ENCODE data around the gene ARHGAP32. TPM values are rescaled to one million over a fixed set of nuclear protein-coding genes. Genes with fewer than 3 reads are reported as not detected.
"Not testable (repeated sequence)": the region's sequence is repeated elsewhere in the genome, so short reads cannot be mapped to it uniquely, and the experiment has no call there.

Gene ARHGAP32
- total and polyA plus RNA-seq, 9 donors: 5.9 to 34.8 (median 28.4) TPM

DNA sequence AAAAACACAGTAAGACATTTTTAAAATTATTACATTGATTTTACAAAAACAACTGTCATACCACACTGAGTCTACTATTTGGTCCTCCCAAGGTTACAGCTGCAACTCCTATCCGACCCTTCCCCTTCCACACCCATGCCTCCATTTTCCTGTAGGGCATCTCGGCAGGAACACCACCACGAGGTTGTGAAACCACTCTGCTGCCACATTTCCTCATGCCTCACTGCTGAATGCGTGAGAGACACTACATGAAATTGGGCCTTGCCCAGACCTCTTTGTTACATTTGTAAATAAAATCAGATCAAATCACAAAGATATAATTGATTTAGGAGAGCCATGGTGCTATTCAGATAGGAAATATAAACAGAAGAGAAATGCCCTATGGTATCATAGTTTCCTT, 2.0 kb downstream of the ARHGAP32 start:
- WGBS, 3 donors: 78 to 86% (median 86%) methylated on average over 4 of the region's 4 CpGs
- Histone ChIP-seq H3K27ac (no peak overlapping the region), H3K36me3 (no peaks in the 10 kb centered on the region), H3K9me3 (no peaks in the 10 kb centered on the region), H3K4me3 (no peak overlapping the region), H3K27me3 (no peaks in the 10 kb centered on the region), H3K4me1 (ENCODE audit: insufficient read depth) (peaks cover 2% of the 10 kb centered on the region)
- TF ChIP-seq, protein P1, sequence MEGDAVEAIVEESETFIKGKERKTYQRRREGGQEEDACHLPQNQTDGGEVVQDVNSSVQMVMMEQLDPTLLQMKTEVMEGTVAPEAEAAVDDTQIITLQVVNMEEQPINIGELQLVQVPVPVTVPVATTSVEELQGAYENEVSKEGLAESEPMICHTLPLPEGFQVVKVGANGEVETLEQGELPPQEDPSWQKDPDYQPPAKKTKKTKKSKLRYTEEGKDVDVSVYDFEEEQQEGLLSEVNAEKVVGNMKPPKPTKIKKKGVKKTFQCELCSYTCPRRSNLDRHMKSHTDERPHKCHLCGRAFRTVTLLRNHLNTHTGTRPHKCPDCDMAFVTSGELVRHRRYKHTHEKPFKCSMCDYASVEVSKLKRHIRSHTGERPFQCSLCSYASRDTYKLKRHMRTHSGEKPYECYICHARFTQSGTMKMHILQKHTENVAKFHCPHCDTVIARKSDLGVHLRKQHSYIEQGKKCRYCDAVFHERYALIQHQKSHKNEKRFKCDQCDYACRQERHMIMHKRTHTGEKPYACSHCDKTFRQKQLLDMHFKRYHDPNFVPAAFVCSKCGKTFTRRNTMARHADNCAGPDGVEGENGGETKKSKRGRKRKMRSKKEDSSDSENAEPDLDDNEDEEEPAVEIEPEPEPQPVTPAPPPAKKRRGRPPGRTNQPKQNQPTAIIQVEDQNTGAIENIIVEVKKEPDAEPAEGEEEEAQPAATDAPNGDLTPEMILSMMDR (IDR thresholded peaks at IDR 0.05): no peak
- no peak for TF ChIP-seq POLR2A (IDR thresholded peaks at IDR 0.05)
- no peak for TF ChIP-seq EP300 (IDR thresholded peaks at IDR 0.05)
- DNase-seq: no peak
- intact Hi-C loops (cut with DNase I): no loop called here

- Histone ChIP-seq H3K36me3 (no peaks in the 10 kb centered on the region), H3K4me1 (ENCODE audit: insufficient read depth) (peaks cover 2% of the 10 kb centered on the region), H3K27ac (no peak overlapping the region), H3K4me3 (no peak overlapping the region), H3K9me3 (no peaks in the 10 kb centered on the region), H3K27me3 (no peaks in the 10 kb centered on the region)
- intact Hi-C loops (cut with DNase I): no loop called here
- DNase-seq: no peak
- WGBS, 3 donors: 92 to 97% (median 93%) methylated on average over 1 of the region's 1 CpG
- no peak for TF ChIP-seq POLR2A (IDR thresholded peaks at IDR 0.05)
- TF ChIP-seq, protein P1 (IDR thresholded peaks at IDR 0.05): no peak
- no peak for TF ChIP-seq EP300 (IDR thresholded peaks at IDR 0.05)
Measured at GRCh38 chr11:129189646-129190045, 2.5 kb downstream of the ARHGAP32 start.

DNA sequence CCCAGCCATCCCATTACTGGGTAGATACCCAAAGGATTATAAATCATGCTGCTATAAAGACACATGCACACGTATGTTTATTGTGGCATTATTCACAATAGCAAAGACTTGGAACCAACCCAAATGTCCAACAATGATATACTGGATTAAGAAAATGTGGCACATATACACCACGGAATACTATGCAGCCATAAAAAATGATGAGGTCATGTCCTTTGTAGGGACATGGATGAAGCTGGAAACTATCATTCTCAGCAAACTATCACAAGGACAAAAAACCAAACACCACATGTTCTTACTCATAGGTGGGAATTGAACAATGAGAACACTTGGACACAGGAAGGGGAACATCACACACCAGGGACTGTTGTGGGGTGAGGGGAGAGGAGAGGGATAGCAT, 7.0 kb downstream of the ARHGAP32 start:
- DNase-seq; H3K4me1 ChIP-seq (ENCODE audit: insufficient read depth); H3K27me3 ChIP-seq; H3K9me3 ChIP-seq; intact Hi-C loops (cut with DNase I); H3K36me3 ChIP-seq; H3K27ac ChIP-seq; H3K4me3 ChIP-seq: not testable (repeated sequence)
- 93 to 94% (median 93%) methylated on average over 2 of the region's 2 CpGs for WGBS, 3 donors

- H3K27me3 ChIP-seq: no peaks in the 10 kb centered on the region
- no peak overlapping the region for H3K4me3 ChIP-seq
- TF ChIP-seq, protein P1 (IDR thresholded peaks at IDR 0.05): no peak
- TF ChIP-seq EP300 (IDR thresholded peaks at IDR 0.05) (no peak), POLR2A (IDR thresholded peaks at IDR 0.05) (no peak)
- WGBS, 3 donors: 87 to 92% (median 89%) methylated on average over 2 of the region's 2 CpGs
- no peak for DNase-seq
- no peaks in the 10 kb centered on the region for H3K4me1 ChIP-seq (ENCODE audit: insufficient read depth)
- H3K27ac ChIP-seq: no peak overlapping the region
- H3K9me3 ChIP-seq: no peaks in the 10 kb centered on the region
- H3K36me3 ChIP-seq: no peaks in the 10 kb centered on the region
- intact Hi-C loops (cut with DNase I): no loop called here
Measured at GRCh38 chr11:129184581-129184980, 7.5 kb downstream of the ARHGAP32 start.

DNA sequence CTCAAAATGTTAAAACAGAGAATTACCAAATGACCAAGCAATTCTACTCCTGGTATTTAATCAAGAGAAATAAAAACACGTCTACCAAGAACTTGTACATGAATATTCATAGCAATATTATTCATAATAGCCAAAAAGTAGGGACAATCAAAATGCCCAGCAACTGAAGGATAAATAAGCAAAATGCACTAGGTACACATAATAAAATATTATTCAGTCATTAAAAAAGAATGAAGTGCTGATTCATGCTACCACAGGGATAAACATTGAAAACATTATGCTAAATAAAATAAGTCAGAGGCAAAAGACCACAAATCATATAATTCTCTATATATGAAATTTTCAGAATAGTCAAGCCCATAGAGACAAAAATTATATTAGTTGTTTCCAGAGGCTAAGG, 24.8 kb downstream of the ARHGAP32 start:
- intact Hi-C loops (cut with DNase I): no loop called here
- H3K36me3 ChIP-seq: no peaks in the 10 kb centered on the region
- no peaks in the 10 kb centered on the region for H3K4me1 ChIP-seq (ENCODE audit: insufficient read depth)
- WGBS, 3 donors: 74 to 95% (median 90%) methylated on average over 1 of the region's 1 CpG
- H3K27ac ChIP-seq: no peak overlapping the region
- TF ChIP-seq, protein P1 (IDR thresholded peaks at IDR 0.05): no peak
- no peak for TF ChIP-seq POLR2A (IDR thresholded peaks at IDR 0.05)
- H3K27me3 ChIP-seq: no peaks in the 10 kb centered on the region
- H3K4me3 ChIP-seq: no peak overlapping the region
- no peak for DNase-seq
- peaks cover 0 to under 1% of the 10 kb centered on the region in 2 donors for H3K9me3 ChIP-seq
